Measurements from ENCODE around the gene GLYR1. TPM values are rescaled to one million over a fixed set of nuclear protein-coding genes. Genes with fewer than 3 reads are reported as not detected.

GLYR1 gene
- total RNA-seq, 1 experiment from 2014 or later: 135 TPM

GRCh38 chr16:4755687-4756086, 91.4 kb downstream of the GLYR1 start:
- CTCF ChIA-PET: no interaction called here
- BruUV-seq (replicated peaks): no TSS peak
- H3K36me3 ChIP-seq (ENCODE audit: low read depth): peaks cover 16% of the 10 kb centered on the region

GRCh38 chr16:4754865-4755264, 92.2 kb downstream of the GLYR1 start:
- H3K79me2 ChIP-seq (ENCODE audit: low read depth): no peaks in the 10 kb centered on the region
- ChIA-PET POLR2A (ENCODE audit: unreplicated experiment) (no interaction called here), CTCF (no interaction called here)
- intact Hi-C loops (cut with micrococcal nuclease; ENCODE audit: unreplicated experiment): no loop called here
- no peak overlapping the region for H3K4me3 ChIP-seq
- TF ChIP-seq EZH2 (IDR thresholded peaks at IDR 0.05; ENCODE audit: low read depth): no peak
- TF ChIP-seq CTCF (conservative IDR thresholded peaks at IDR 0.05): no peak
- H3K27ac ChIP-seq: no peak overlapping the region
- H3K9me2 ChIP-seq (ENCODE audit: insufficient read depth): no peaks in the 10 kb centered on the region
- H4K20me1 ChIP-seq (ENCODE audit: insufficient read depth): no peaks in the 10 kb centered on the region
- H2AFZ ChIP-seq: no peak overlapping the region
- no peak overlapping the region for H3K4me2 ChIP-seq
- H3F3A ChIP-seq (ENCODE audit: insufficient read depth, low read depth): no peaks in the 10 kb centered on the region
- H3K36me3 ChIP-seq (ENCODE audit: low read depth): peaks cover 13% of the 10 kb centered on the region
- no peaks in the 10 kb centered on the region for H3K27me3 ChIP-seq (ENCODE audit: insufficient read depth, low read depth)
- BruUV-seq (replicated peaks): no TSS peak
- no peaks in the 10 kb centered on the region for H3K4me1 ChIP-seq (replicated peaks; ENCODE audit: insufficient read depth)
- H3K9me3 ChIP-seq (ENCODE audit: insufficient read depth, low read depth): peaks cover 5% of the 10 kb centered on the region
- DNase-seq: no peak

More at GRCh38 chr16:4755687-4756086, 91.4 kb downstream of the GLYR1 start:
- H3K4me3 ChIP-seq: no peak overlapping the region
- no peak overlapping the region for H3K4me2 ChIP-seq
- no peak overlapping the region for H3K27ac ChIP-seq
- H3K79me2 ChIP-seq (ENCODE audit: low read depth): no peaks in the 10 kb centered on the region
- H3K9me2 ChIP-seq (ENCODE audit: insufficient read depth): no peaks in the 10 kb centered on the region
- POLR2A ChIA-PET (ENCODE audit: unreplicated experiment): interaction anchor here (0.7 kb wide), 1 partner anchor 22 kb away, joined by 7 read pairs; the partner anchor contains the start of gene ANKS3
- H2AFZ ChIP-seq: no peak overlapping the region
- peaks cover 5% of the 10 kb centered on the region for H3K9me3 ChIP-seq (ENCODE audit: insufficient read depth, low read depth)
- no peaks in the 10 kb centered on the region for H3K4me1 ChIP-seq (replicated peaks; ENCODE audit: insufficient read depth)
- no peaks in the 10 kb centered on the region for H3K27me3 ChIP-seq (ENCODE audit: insufficient read depth, low read depth)
- DNase-seq: no peak
- intact Hi-C loops (cut with micrococcal nuclease; ENCODE audit: unreplicated experiment): no loop called here
- H3F3A ChIP-seq (ENCODE audit: insufficient read depth, low read depth): no peaks in the 10 kb centered on the region
- TF ChIP-seq CTCF (conservative IDR thresholded peaks at IDR 0.05) (no peak), EZH2 (IDR thresholded peaks at IDR 0.05; ENCODE audit: low read depth) (no peak)
- H4K20me1 ChIP-seq (ENCODE audit: insufficient read depth): no peaks in the 10 kb centered on the region

GRCh38 chr16:4753227-4753626, 93.9 kb downstream of the GLYR1 start:
- ChIA-PET CTCF (no interaction called here), POLR2A (ENCODE audit: unreplicated experiment) (no interaction called here)
- no peak for DNase-seq
- Histone ChIP-seq H3K4me3 (no peak overlapping the region), H3K9me3 (ENCODE audit: insufficient read depth, low read depth) (peaks cover 5% of the 10 kb centered on the region), H3K79me2 (ENCODE audit: low read depth) (no peaks in the 10 kb centered on the region), H3K4me2 (no peak overlapping the region), H3K9me2 (ENCODE audit: insufficient read depth) (no peaks in the 10 kb centered on the region), H3K27ac (no peak overlapping the region), H3K4me1 (replicated peaks; ENCODE audit: insufficient read depth) (no peaks in the 10 kb centered on the region), H4K20me1 (ENCODE audit: insufficient read depth) (no peaks in the 10 kb centered on the region), H3F3A (ENCODE audit: insufficient read depth, low read depth) (no peaks in the 10 kb centered on the region), H2AFZ (no peak overlapping the region), H3K27me3 (ENCODE audit: insufficient read depth, low read depth) (no peaks in the 10 kb centered on the region), H3K36me3 (ENCODE audit: low read depth) (peaks cover 13% of the 10 kb centered on the region)
- no TSS peak for BruUV-seq (replicated peaks)
- TF ChIP-seq CTCF (conservative IDR thresholded peaks at IDR 0.05) (no peak), EZH2 (IDR thresholded peaks at IDR 0.05; ENCODE audit: low read depth) (no peak)
- intact Hi-C loops (cut with micrococcal nuclease; ENCODE audit: unreplicated experiment): no loop called here

Other genes starting within 250 kb of the GLYR1 start
- 58.4 and 68.7 TPM in 2 replicates for gene UBALD1, start 232.4 kb downstream of the GLYR1 start, total RNA-seq (2021)
- gene MGRN1, start 222.5 kb downstream of the GLYR1 start, total RNA-seq (2021): 67.9 and 70.4 TPM in 2 replicates
- 25.7 and 37.5 TPM in 2 replicates for gene NUDT16L1, start 153.7 kb downstream of the GLYR1 start, total RNA-seq (2021)
- 32.8 and 35.0 TPM in 2 replicates for gene ANKS3, start 113.0 kb downstream of the GLYR1 start, total RNA-seq (2021)
- 1.8 and 2.4 TPM in 2 replicates for gene DNAAF8, start 112.8 kb downstream of the GLYR1 start, total RNA-seq (2021)
- 28.8 and 29.2 TPM in 2 replicates for gene ZNF500, start 80.1 kb downstream of the GLYR1 start, total RNA-seq (2021)
- not detected in 2 replicates for gene SEPTIN12, start 58.9 kb downstream of the GLYR1 start, total RNA-seq (2021)
- gene SMIM22, start 51.9 kb downstream of the GLYR1 start, total RNA-seq (2021): 134 and 182 TPM in 2 replicates
- gene ROGDI, start 44.7 kb downstream of the GLYR1 start, total RNA-seq (2021): 40.8 and 45.2 TPM in 2 replicates
- gene UBN1, start 193 bp upstream of the GLYR1 start, total RNA-seq (2021): 42.7 and 44.1 TPM in 2 replicates
- 184 and 187 TPM in 2 replicates for gene PPL, start 89.9 kb upstream of the GLYR1 start, total RNA-seq (2021)
- 1.1 and 1.8 TPM in 2 replicates for gene SEC14L5, start 111.0 kb upstream of the GLYR1 start, total RNA-seq (2021)
- gene NAGPA, start 186.6 kb upstream of the GLYR1 start, total RNA-seq (2021): 20.6 and 31.2 TPM in 2 replicates
- gene C16orf89, start 218.7 kb upstream of the GLYR1 start, total RNA-seq (2021): not detected in 2 replicates
- 37.3 and 38.1 TPM in 2 replicates for gene ALG1, start 224.6 kb upstream of the GLYR1 start, total RNA-seq (2021)